MM.1S (cell line): ENCODE measurements around the gene TOR1AIP1.

ENCODE experiments used
- DNase-seq: peaks from one replicate; pipeline ENCODE4 v3.0.0-alpha.2; 2015
- H2AFZ ChIP-seq: fragments of 300-600 bp; sonication (generic); 2 replicates; pipeline ENCODE4 v1.6.0; 2016; ENCODE audit warnings: antibody characterized with exemption, low read length
- H3F3A ChIP-seq: fragments of 300-600 bp; sonication (generic); 2 replicates; pipeline ENCODE4 v1.6.1; 2016; ENCODE audit warnings: mild to moderate bottlenecking, antibody characterized with exemption, low read length, moderate library complexity, mixed read lengths; ENCODE audit not compliant: insufficient read depth
- H3K27ac ChIP-seq: fragments of 300-600 bp; sonication (generic); 2 replicates; pipeline ENCODE4 v1.5.1; 2016; ENCODE audit warnings: mild to moderate bottlenecking, low read length
- H3K27me3 ChIP-seq: fragments of 300-600 bp; sonication (generic); replicated peaks from 2 replicates; pipeline ENCODE4 v1.6.0; 2016; ENCODE audit warnings: low read length; ENCODE audit not compliant: insufficient read depth
- H3K36me3 ChIP-seq: fragments of 300-600 bp; sonication (generic); replicated peaks from 2 replicates; pipeline ENCODE4 v1.6.1; 2016; ENCODE audit warnings: mild to moderate bottlenecking, low read length, mixed read lengths; ENCODE audit not compliant: insufficient read depth
- H3K4me1 ChIP-seq: fragments of 300-600 bp; sonication (generic); 2 replicates; pipeline ENCODE4 v1.6.1; 2016; ENCODE audit warnings: low read length, mixed read lengths
- H3K4me2 ChIP-seq: fragments of 300-600 bp; sonication (generic); 2 replicates; pipeline ENCODE4 v1.6.0; 2016; ENCODE audit warnings: low read depth, low read length
- H3K4me3 ChIP-seq: fragments of 300-600 bp; sonication (generic); 2 replicates; pipeline ENCODE4 v1.5.1; 2016; ENCODE audit warnings: low read length, mixed read lengths
- H3K79me2 ChIP-seq: fragments of 300-600 bp; sonication (generic); 2 replicates; pipeline ENCODE4 v1.6.1; 2016; ENCODE audit warnings: mixed run types, low read length, mixed read lengths
- H3K9ac ChIP-seq: fragments of 300-600 bp; sonication (generic); 2 replicates; pipeline ENCODE4 v1.6.1; 2016; ENCODE audit warnings: low read length, mixed read lengths
- H3K9me2 ChIP-seq: fragments of 300-600 bp; sonication (generic); replicated peaks from 2 replicates; pipeline ENCODE4 v1.6.1; 2016; ENCODE audit warnings: mild to moderate bottlenecking, low read length, mixed read lengths; ENCODE audit not compliant: insufficient read depth
- H3K9me3 ChIP-seq: fragments of 300-600 bp; sonication (generic); replicated peaks from 2 replicates; pipeline ENCODE4 v1.6.1; 2016; ENCODE audit warnings: mild to moderate bottlenecking, low read length, mixed read lengths; ENCODE audit not compliant: insufficient read depth
- H4K20me1 ChIP-seq: fragments of 300-600 bp; sonication (generic); 2 replicates; pipeline ENCODE4 v1.6.1; 2016; ENCODE audit warnings: mild to moderate bottlenecking, low read length, moderate library complexity, mixed read lengths; ENCODE audit not compliant: insufficient read depth
- EZH2 ChIP-seq: fragments of 300-600 bp; sonication (generic); optimal IDR thresholded peaks from 2 replicates; pipeline ENCODE3; 2017; ENCODE audit warnings: low read depth, mild to moderate bottlenecking, antibody characterized with exemption, low read length, mixed read lengths
- EZH2phosphoT487 ChIP-seq: fragments of 300-600 bp; sonication (generic); IDR thresholded peaks from 2 replicates; pipeline ENCODE4 v1.6.1; 2018; ENCODE audit warnings: antibody characterized with exemption, low read length
- TF ChIP-seq, protein P1 (sequence below): fragments of 300-600 bp; sonication (generic); IDR thresholded peaks from 2 replicates; pipeline ENCODE4 v1.5.1; 2016; ENCODE audit warnings: antibody characterized with exemption, low read length, mixed read lengths

TOR1AIP1 gene

DNA sequence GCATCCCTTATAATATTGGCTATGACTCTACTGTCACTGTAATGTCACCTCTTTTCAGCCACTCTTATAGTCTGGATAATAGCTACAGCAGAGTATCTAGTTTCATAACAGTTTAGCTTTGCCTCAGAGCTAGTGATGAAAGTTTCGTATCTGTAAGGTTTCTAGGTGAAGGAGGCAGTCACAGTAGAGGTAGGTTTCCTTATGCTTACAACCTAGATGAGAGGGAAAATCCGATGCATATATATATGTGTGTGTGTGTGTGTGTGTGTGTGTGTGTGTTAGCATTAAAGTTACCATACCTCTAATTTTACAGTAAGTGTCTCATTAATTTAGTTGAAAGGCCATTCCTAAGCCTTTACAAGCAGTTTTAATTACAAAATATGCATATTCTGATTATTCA lies 2.3 kb upstream of the TOR1AIP1 start:
- Histone ChIP-seq H3K9me2 (no peaks in the 10 kb centered on the region), H3K9ac (no peak overlapping the region), H3K36me3 (0 out of 2 replicates have a peak, but pooled peaks cover 4% of the 10 kb centered on the region), H3K79me2 (peaks cover 61% of the 10 kb centered on the region), H4K20me1 (no peaks in the 10 kb centered on the region), H3K4me1 (peaks cover 42% of the 10 kb centered on the region), H3K4me2 (peak overlapping the region; percentile 54), H3K4me3 (no peak overlapping the region), H3K9me3 (no peaks in the 10 kb centered on the region), H2AFZ (no peak overlapping the region), H3F3A (peaks cover 48% of the 10 kb centered on the region), H3K27ac (peak overlapping the region; percentile 47; the same call in 1 of the 2 replicates), H3K27me3 (no peaks in the 10 kb centered on the region)
- TF ChIP-seq, protein P1, sequence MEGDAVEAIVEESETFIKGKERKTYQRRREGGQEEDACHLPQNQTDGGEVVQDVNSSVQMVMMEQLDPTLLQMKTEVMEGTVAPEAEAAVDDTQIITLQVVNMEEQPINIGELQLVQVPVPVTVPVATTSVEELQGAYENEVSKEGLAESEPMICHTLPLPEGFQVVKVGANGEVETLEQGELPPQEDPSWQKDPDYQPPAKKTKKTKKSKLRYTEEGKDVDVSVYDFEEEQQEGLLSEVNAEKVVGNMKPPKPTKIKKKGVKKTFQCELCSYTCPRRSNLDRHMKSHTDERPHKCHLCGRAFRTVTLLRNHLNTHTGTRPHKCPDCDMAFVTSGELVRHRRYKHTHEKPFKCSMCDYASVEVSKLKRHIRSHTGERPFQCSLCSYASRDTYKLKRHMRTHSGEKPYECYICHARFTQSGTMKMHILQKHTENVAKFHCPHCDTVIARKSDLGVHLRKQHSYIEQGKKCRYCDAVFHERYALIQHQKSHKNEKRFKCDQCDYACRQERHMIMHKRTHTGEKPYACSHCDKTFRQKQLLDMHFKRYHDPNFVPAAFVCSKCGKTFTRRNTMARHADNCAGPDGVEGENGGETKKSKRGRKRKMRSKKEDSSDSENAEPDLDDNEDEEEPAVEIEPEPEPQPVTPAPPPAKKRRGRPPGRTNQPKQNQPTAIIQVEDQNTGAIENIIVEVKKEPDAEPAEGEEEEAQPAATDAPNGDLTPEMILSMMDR, result no peak
- TF ChIP-seq EZH2 (no peak), EZH2phosphoT487 (no peak)
- peak; percentile 88 for DNase-seq

DNA sequence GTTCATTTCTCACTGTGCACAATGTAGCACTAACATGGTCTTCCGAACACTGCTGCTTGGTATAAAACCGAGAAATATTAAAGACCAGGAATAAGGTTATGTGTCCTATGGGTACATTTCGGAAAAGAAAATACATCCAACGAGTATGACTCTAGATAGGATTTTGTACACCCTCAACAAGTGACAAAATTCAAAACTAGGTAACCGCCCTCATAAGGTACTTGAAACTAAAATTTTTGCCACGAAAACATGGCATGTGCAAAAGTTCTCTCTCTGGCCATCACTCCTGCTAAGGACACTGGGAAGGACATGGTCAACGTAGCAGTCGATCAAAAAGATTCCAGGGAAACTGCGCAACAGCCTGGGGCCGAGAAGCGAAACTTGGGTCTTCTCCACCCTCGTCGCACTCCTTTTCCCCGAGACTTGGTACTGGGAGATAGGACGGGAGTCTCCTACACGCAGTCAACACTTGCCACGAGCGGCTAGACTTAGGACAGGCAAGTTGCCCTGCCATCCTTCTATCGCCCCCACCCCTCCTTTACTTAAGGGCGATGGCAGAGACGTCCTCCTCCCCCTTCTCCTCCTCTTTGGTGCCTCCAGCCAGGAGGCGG lies 338 bp upstream of the TOR1AIP1 start:
- Histone ChIP-seq H2AFZ (peak overlapping the region; percentile 86), H3K4me2 (peak overlapping the region; percentile 75), H3K9ac (peak overlapping the region; percentile 98), H3F3A (peaks cover 48% of the 10 kb centered on the region), H3K79me2 (peaks cover 61% of the 10 kb centered on the region), H3K36me3 (peaks cover 11% of the 10 kb centered on the region; the same call in 1 of the 2 replicates), H4K20me1 (no peaks in the 10 kb centered on the region), H3K27me3 (no peaks in the 10 kb centered on the region), H3K4me1 (peaks cover 37% of the 10 kb centered on the region), H3K4me3 (peak overlapping the region; percentile 95), H3K9me3 (no peaks in the 10 kb centered on the region), H3K9me2 (no peaks in the 10 kb centered on the region), H3K27ac (peak overlapping the region; percentile 97)
- TF ChIP-seq EZH2phosphoT487 (no peak), EZH2 (no peak)
- TF ChIP-seq, protein P1, result no peak
- no peak for DNase-seq

DNA sequence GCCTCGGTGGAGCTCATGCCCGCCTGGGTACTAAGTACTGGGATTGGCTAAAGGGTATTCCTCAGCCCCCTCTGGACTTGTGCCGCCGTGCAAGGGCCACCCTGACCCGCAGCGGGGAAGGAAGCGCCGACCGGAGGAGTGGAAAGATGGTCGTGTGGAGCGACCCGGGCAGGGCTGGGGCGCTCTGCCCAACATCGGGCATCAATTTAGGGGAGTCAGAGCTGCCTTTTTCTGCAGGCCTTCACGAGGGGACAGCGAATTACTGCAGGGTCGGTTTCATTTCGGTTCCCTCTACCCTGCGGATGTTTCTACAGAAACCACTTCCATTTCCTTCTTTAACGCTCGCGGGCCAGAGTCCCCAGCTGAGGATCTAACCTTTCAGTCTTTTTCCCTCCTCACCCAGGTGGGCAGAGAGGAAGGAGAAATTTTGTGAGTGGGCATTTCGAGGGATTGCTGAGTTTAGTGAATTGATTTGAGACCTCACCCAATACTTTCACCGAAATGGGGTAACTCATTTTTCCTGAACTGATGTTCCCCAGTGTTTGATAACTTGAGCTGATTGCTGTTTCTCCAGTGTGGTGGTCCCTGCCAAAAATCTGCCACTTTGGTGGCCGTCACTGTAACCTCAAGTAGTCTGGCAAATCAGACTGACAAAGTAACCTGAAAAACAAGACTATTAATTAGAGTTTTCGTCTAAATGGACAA lies 1.1 kb downstream of the TOR1AIP1 start:
- Histone ChIP-seq H3K4me1 (peaks cover 33% of the 10 kb centered on the region), H3K4me2 (peak overlapping the region; percentile 70), H3K9me2 (no peaks in the 10 kb centered on the region), H3K9ac (peak overlapping the region; percentile 98), H3K36me3 (peaks cover 11% of the 10 kb centered on the region; the same call in 1 of the 2 replicates), H3K4me3 (peak overlapping the region; percentile 95), H3F3A (peaks cover 45% of the 10 kb centered on the region), H3K79me2 (peaks cover 65% of the 10 kb centered on the region), H2AFZ (peak overlapping the region; percentile 86), H3K9me3 (no peaks in the 10 kb centered on the region), H3K27ac (peak overlapping the region; percentile 97), H3K27me3 (no peaks in the 10 kb centered on the region), H4K20me1 (no peaks in the 10 kb centered on the region)
- peak; percentile 69 for DNase-seq
- no peak for TF ChIP-seq EZH2phosphoT487
- TF ChIP-seq, protein P1, result 0 out of 2 replicates have a peak, but pooled peaks have one; percentile 2
- no peak for TF ChIP-seq EZH2
